Activated CD8-positive, alpha-beta memory T cell treated with anti-CD3 and anti-CD28 coated beads, Interleukin-2, amount 50 U/mL, for 1 hour (primary cell): ENCODE measurements around the gene COPE.
"Not testable (repeated sequence)": the region's sequence is repeated elsewhere in the genome, so short reads cannot be mapped to it uniquely, and the experiment has no call there.

ENCODE experiments used
- DNase-seq: peaks from one replicate; pipeline ENCODE4 v3.0.0-alpha.2; 2020; ENCODE audit errors: extremely low read depth

The COPE gene

GRCh38 chr19:18919086-18919899 is at the start of gene COPE, which contains the start of gene DDX49:
TSS of gene COPE (minus strand) at chr19:18919387. CDS start at chr19:18919348, 39 bp downstream.
TSS of gene DDX49 (plus strand) at chr19:18919715. CDS start at chr19:18919742, 27 bp downstream.
- DNase-seq = peak; percentile 94

- DNase-seq = no peak
Measured at GRCh38 chr19:18967358-18968146, 48.4 kb upstream of the COPE start.

- no peak for DNase-seq
Measured at GRCh38 chr19:18966307-18966706, 47.1 kb upstream of the COPE start.

GRCh38 chr19:18964121-18964520 is 44.9 kb upstream of the COPE start:
- DNase-seq = no peak

- no peak for DNase-seq
Measured at GRCh38 chr19:18961767-18962620, 42.8 kb upstream of the COPE start.

GRCh38 chr19:18960370-18960769 is 41.2 kb upstream of the COPE start:
- DNase-seq = no peak

- DNase-seq = no peak
Measured at GRCh38 chr19:18955042-18955441, 35.9 kb upstream of the COPE start.

- DNase-seq = no peak
Measured at GRCh38 chr19:18954094-18954493, 34.9 kb upstream of the COPE start.

- not testable (repeated sequence) for DNase-seq
Measured at GRCh38 chr19:18952364-18953003, 33.3 kb upstream of the COPE start.

- no peak for DNase-seq
Measured at GRCh38 chr19:18951721-18952281, 32.6 kb upstream of the COPE start.

- no peak for DNase-seq
Measured at GRCh38 chr19:18949858-18950257, 30.7 kb upstream of the COPE start.

GRCh38 chr19:18948976-18949356 is 29.8 kb upstream of the COPE start:
- DNase-seq = no peak

- no peak for DNase-seq
Measured at GRCh38 chr19:18948075-18948975, 29.1 kb upstream of the COPE start.

- no peak for DNase-seq
Measured at GRCh38 chr19:18946918-18947317, 27.7 kb upstream of the COPE start.

- DNase-seq = no peak
Measured at GRCh38 chr19:18946335-18946734, 27.1 kb upstream of the COPE start.

GRCh38 chr19:18945297-18945696 is 26.1 kb upstream of the COPE start:
- no peak for DNase-seq

GRCh38 chr19:18943465-18943864 is 24.3 kb upstream of the COPE start:
- no peak for DNase-seq

- DNase-seq = no peak
Measured at GRCh38 chr19:18942692-18943091, 23.5 kb upstream of the COPE start.

GRCh38 chr19:18941628-18942354 is 22.6 kb upstream of the COPE start:
- DNase-seq = no peak
